Measurements from ENCODE around the gene ADAM20.

- TF ChIP-seq CTCF (IDR thresholded peaks at IDR 0.05) (no peak), POLR2A (IDR thresholded peaks at IDR 0.05) (no peak)
Measured at GRCh38 chr14:70558356-70558755, 23.6 kb upstream of the ADAM20 start.
